H9 (cell line): ENCODE measurements around the gene LGALS7. TPM values are rescaled to one million over a fixed set of nuclear protein-coding genes. Genes with fewer than 3 reads are reported as not detected.

ENCODE experiments used
- DNase-seq: peaks from one replicate; pipeline ENCODE4 v3.0.0-alpha.2; 2017
- H2AFZ ChIP-seq: one replicate; pipeline ENCODE4 v1.6.1; 2013; ENCODE audit warnings: mild to moderate bottlenecking, low read length, control low read depth, moderate library complexity
- H2AK5ac ChIP-seq: 2 replicates; pipeline ENCODE4 v1.6.1; 2013; ENCODE audit warnings: low read length, control low read depth, mixed read lengths; ENCODE audit not compliant: insufficient read length
- H2BK120ac ChIP-seq: one replicate; pipeline ENCODE4 v1.6.1; 2013; ENCODE audit warnings: low read depth, mild to moderate bottlenecking, low read length, control low read depth, inconsistent platforms; ENCODE audit not compliant: poor library complexity, severe bottlenecking
- H2BK12ac ChIP-seq: 2 replicates; pipeline ENCODE4 v1.6.1; 2013; ENCODE audit warnings: low read length, control low read depth, mixed read lengths, low read depth; ENCODE audit not compliant: insufficient read length
- H2BK15ac ChIP-seq: 2 replicates; pipeline ENCODE4 v1.6.1; 2013; ENCODE audit warnings: low read depth, low read length, control low read depth
- H2BK20ac ChIP-seq: one replicate; pipeline ENCODE4 v1.6.1; 2013; ENCODE audit warnings: low read depth, mild to moderate bottlenecking, low read length, control low read depth, inconsistent platforms; ENCODE audit not compliant: poor library complexity, severe bottlenecking
- H2BK5ac ChIP-seq: 2 replicates; pipeline ENCODE4 v1.6.1; 2013; ENCODE audit warnings: low read length, control low read depth, mixed read lengths; ENCODE audit not compliant: insufficient read length
- H3K14ac ChIP-seq: 2 replicates; pipeline ENCODE4 v1.6.1; 2013; ENCODE audit warnings: low read length, control low read depth; ENCODE audit not compliant: insufficient read depth
- H3K18ac ChIP-seq: 2 replicates; pipeline ENCODE4 v1.6.1; 2013; ENCODE audit warnings: low read depth, mild to moderate bottlenecking, mixed read lengths, low read length, control low read depth; ENCODE audit not compliant: insufficient read length
- H3K23ac ChIP-seq: 2 replicates; pipeline ENCODE4 v1.6.1; 2013; ENCODE audit warnings: low read length, control low read depth, mixed read lengths, low read depth; ENCODE audit not compliant: insufficient read length
- H3K23me2 ChIP-seq: 2 replicates; pipeline ENCODE4 v1.6.1; 2013; ENCODE audit warnings: low read depth, mild to moderate bottlenecking, mixed read lengths, low read length, control low read depth; ENCODE audit not compliant: insufficient read length, poor library complexity, severe bottlenecking
- H3K27ac ChIP-seq: 2 replicates; pipeline ENCODE4 v1.5.1; 2013; ENCODE audit warnings: low read length, control low read depth, mixed read lengths, low read depth; ENCODE audit not compliant: insufficient read length
- H3K27me3 ChIP-seq: 2 replicates; pipeline ENCODE4 v1.6.1; 2013; ENCODE audit warnings: low read length, control low read depth, inconsistent platforms; ENCODE audit not compliant: insufficient read depth
- H3K4ac ChIP-seq: 2 replicates; pipeline ENCODE4 v1.6.1; 2013; ENCODE audit warnings: low read depth, mild to moderate bottlenecking, control low read depth, inconsistent platforms, low read length, moderate library complexity
- H3K4me1 ChIP-seq: 2 replicates; pipeline ENCODE4 v1.6.1; 2013; ENCODE audit warnings: low read length, control low read depth, inconsistent platforms; ENCODE audit not compliant: insufficient read depth
- H3K4me2 ChIP-seq: 2 replicates; pipeline ENCODE4 v1.6.1; 2013; ENCODE audit warnings: low read length, control low read depth, mixed read lengths; ENCODE audit not compliant: insufficient read length, insufficient read depth
- H3K56ac ChIP-seq: 2 replicates; pipeline ENCODE4 v1.6.1; 2013; ENCODE audit warnings: low read depth, mild to moderate bottlenecking, mixed read lengths, low read length, control low read depth; ENCODE audit not compliant: insufficient read length
- H3K79me1 ChIP-seq: 2 replicates; pipeline ENCODE4 v1.6.1; 2013; ENCODE audit warnings: low read depth, mild to moderate bottlenecking, moderate library complexity, low read length, control low read depth, inconsistent platforms; ENCODE audit not compliant: insufficient read depth, poor library complexity, severe bottlenecking
- H3K79me2 ChIP-seq: 2 replicates; pipeline ENCODE4 v1.6.1; 2013; ENCODE audit warnings: low read length, control low read depth, inconsistent platforms; ENCODE audit not compliant: insufficient read depth
- H3K9ac ChIP-seq: 2 replicates; pipeline ENCODE4 v1.6.1; 2013; ENCODE audit warnings: low read length, control low read depth, mixed read lengths; ENCODE audit not compliant: insufficient read length; ENCODE audit errors: extremely low read depth
- H3K9me3 ChIP-seq: one replicate; pipeline ENCODE4 v1.6.1; 2013; ENCODE audit warnings: low read depth, low read length, inconsistent platforms; ENCODE audit not compliant: control insufficient read depth
- H3T11ph ChIP-seq: one replicate; pipeline ENCODE4 v1.6.1; 2013; ENCODE audit warnings: mild to moderate bottlenecking, low read length, control low read depth, inconsistent platforms
- H4K20me1 ChIP-seq: one replicate; pipeline ENCODE4 v1.6.1; 2013; ENCODE audit not compliant: control insufficient read depth, insufficient read length, insufficient read depth
- H4K5ac ChIP-seq: 2 replicates; pipeline ENCODE4 v1.6.1; 2013; ENCODE audit warnings: low read depth, mild to moderate bottlenecking, mixed read lengths, low read length, control low read depth; ENCODE audit not compliant: insufficient read length
- H4K8ac ChIP-seq: replicated peaks from 2 replicates; pipeline ENCODE4 v1.6.1; 2013; ENCODE audit warnings: low read length, control low read depth, mixed read lengths, low read depth; ENCODE audit not compliant: insufficient read length
- H4K91ac ChIP-seq: 2 replicates; pipeline ENCODE4 v1.6.1; 2013; ENCODE audit warnings: low read depth, mild to moderate bottlenecking, moderate library complexity, mixed read lengths, low read length, control low read depth; ENCODE audit not compliant: insufficient read length
- H3K27ac Mint-ChIP-seq, 3 experiments: 2 replicates in 2 of 3; 3 replicates in 1 of 3; pipeline ENCODE4 v1.8.0; 2020 to 2021; ENCODE audit warnings: mixed read lengths in 3 of 3, mild to moderate bottlenecking in 1 of 3, moderate library complexity in 1 of 3
- H3K27me3 Mint-ChIP-seq: 2 replicates; pipeline ENCODE4 v1.8.0; 2021; ENCODE audit warnings: low read depth, mild to moderate bottlenecking, moderate library complexity, mixed read lengths
- H3K36me3 Mint-ChIP-seq, 3 experiments: 2 replicates in 2 of 3; 3 replicates in 1 of 3; pipeline ENCODE4 v1.8.0; 2020 to 2021; ENCODE audit warnings: low read depth in 3 of 3, mixed read lengths in 3 of 3; ENCODE audit not compliant: insufficient read depth in 1 of 3
- H3K4me1 Mint-ChIP-seq, 2 experiments: 2 replicates each; pipeline ENCODE4 v1.8.0; 2020; ENCODE audit warnings: mixed read lengths in 2 of 2
- H3K4me3 Mint-ChIP-seq, 2 experiments: 2 replicates in 1 of 2; 3 replicates in 1 of 2; pipeline ENCODE4 v1.8.0; 2020 to 2021; ENCODE audit warnings: mild to moderate bottlenecking in 2 of 2, mixed read lengths in 2 of 2, moderate library complexity in 1 of 2
- H3K9me3 Mint-ChIP-seq, 2 experiments: 2 replicates in 1 of 2; 3 replicates in 1 of 2; pipeline ENCODE4 v1.8.0; 2020; ENCODE audit warnings: mild to moderate bottlenecking in 2 of 2, mixed read lengths in 2 of 2, moderate library complexity in 1 of 2
- WGBS: extraction: QIAGEN DNeasy Blood & Tissue Kit; methylation state at CpG from one replicate; pipeline ENCODE4 v1.1.7; 2013; ENCODE audit warnings: missing lambda C conversion rate, low lambda C conversion rate, mixed read lengths; ENCODE audit not compliant: insufficient read length; ENCODE audit errors: extremely low coverage; 5-methylcytosine and 5-hydroxymethylcytosine counted together
- total RNA-seq: library from RNA; stranded (reverse); gene quantifications from 2 replicates; pipeline ENCODE4 v1.2.1, GENCODE V29; 2021
- TF ChIP-seq, protein P1 (sequence below): fragments of 200-600 bp; sonication (generic); conservative IDR thresholded peaks from 3 replicates; pipeline ENCODE4 v1.8.0; 2021; ENCODE audit warnings: antibody characterized with exemption, mild to moderate bottlenecking

Gene LGALS7
- total RNA-seq, 1 experiment from 2014 or later: not detected

DNA sequence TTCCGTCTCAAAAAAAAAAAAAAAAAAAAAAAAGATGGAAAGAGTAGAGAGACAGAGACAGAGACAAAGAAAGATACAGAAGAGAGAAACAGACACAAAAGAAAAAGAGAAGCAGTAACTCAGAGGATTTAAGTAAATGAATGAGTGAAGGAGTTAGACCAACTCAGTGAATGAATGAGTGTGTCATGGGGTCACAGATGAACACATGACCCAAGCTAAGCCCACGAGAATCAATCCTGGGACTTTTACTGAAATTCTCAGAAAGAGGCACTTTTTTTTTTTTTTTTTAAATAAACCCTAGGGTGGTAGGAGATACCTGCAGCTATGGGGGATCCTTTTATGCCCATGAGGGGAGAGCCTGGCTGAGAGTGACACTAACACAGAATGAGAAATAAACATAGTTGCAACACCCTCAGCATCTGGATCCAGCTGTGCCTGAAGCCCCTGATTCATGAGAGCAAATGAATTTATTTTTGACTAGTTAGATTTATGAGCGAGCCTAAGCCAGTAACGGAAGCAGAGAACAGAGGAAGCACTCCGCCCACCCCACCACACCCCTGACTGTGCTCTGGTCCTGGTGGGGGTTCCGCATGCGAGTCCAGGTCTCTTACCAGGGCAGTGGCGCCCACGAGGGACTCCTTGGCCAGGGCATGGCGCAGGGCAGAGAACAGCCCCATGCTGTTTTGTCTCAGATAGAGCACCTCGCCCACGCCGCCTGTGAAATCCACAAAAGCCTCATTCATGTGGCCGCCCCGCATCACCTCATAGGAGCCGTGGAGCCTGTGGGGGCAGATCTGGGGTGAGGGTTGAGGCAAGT lies 33.7 kb downstream of the LGALS7 start:
- Histone ChIP-seq H4K8ac (no peak overlapping the region), H3K9ac (no peak overlapping the region), H3K79me2 (no peaks in the 10 kb centered on the region), H2AFZ (no peak overlapping the region), H3K9me3 (no peaks in the 10 kb centered on the region), H3K4ac (no peak overlapping the region), H2BK5ac (no peak overlapping the region), H3T11ph (no peak overlapping the region), H2BK12ac (no peak overlapping the region), H3K14ac (no peak overlapping the region), H3K27me3 (no peaks in the 10 kb centered on the region; the same call in 1 of the 2 replicates), H4K91ac (no peak overlapping the region), H3K23ac (no peak overlapping the region), H3K23me2 (peaks cover 8% of the 10 kb centered on the region), H3K4me1 (no peaks in the 10 kb centered on the region; the same call in 1 of the 2 replicates), H3K56ac (no peak overlapping the region), H3K18ac (no peak overlapping the region), H2AK5ac (no peak overlapping the region), H4K20me1 (no peaks in the 10 kb centered on the region), H3K4me2 (no peak overlapping the region), H2BK20ac (no peak overlapping the region), H2BK120ac (no peak overlapping the region), H3K27ac (no peak overlapping the region), H3K79me1 (no peaks in the 10 kb centered on the region), H4K5ac (no peak overlapping the region), H2BK15ac (no peak overlapping the region)
- H3K9me3 Mint-ChIP-seq: no peaks in the 10 kb centered on the region; a peak in 1 of 5 replicates
- peaks cover 0 to 6% (median 0%) of the 10 kb centered on the region in 3 experiments; a peak in 3 of 7 replicates for H3K36me3 Mint-ChIP-seq
- no peak overlapping the region for H3K27ac Mint-ChIP-seq
- WGBS: no CpG with 5 or more reads among the region's 16 CpGs
- DNase-seq: no peak
- H3K27me3 Mint-ChIP-seq: peaks cover 28% of the 10 kb centered on the region
- no peak overlapping the region for H3K4me3 Mint-ChIP-seq
- peaks cover 2 to 15% of the 10 kb centered on the region in 2 experiments; a peak in 3 of 4 replicates for H3K4me1 Mint-ChIP-seq
- TF ChIP-seq, protein P1, sequence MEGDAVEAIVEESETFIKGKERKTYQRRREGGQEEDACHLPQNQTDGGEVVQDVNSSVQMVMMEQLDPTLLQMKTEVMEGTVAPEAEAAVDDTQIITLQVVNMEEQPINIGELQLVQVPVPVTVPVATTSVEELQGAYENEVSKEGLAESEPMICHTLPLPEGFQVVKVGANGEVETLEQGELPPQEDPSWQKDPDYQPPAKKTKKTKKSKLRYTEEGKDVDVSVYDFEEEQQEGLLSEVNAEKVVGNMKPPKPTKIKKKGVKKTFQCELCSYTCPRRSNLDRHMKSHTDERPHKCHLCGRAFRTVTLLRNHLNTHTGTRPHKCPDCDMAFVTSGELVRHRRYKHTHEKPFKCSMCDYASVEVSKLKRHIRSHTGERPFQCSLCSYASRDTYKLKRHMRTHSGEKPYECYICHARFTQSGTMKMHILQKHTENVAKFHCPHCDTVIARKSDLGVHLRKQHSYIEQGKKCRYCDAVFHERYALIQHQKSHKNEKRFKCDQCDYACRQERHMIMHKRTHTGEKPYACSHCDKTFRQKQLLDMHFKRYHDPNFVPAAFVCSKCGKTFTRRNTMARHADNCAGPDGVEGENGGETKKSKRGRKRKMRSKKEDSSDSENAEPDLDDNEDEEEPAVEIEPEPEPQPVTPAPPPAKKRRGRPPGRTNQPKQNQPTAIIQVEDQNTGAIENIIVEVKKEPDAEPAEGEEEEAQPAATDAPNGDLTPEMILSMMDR: no peak
